Right cardiac atrium (tissue), 5 donors: Measurements from ENCODE around the gene NMT2. TPM values are rescaled to one million over a fixed set of nuclear protein-coding genes. Genes with fewer than 3 reads are reported as not detected.

Experiments used
- ATAC-seq, 2 donors: fragments of 200-7000 bp; cut with Tn5 transposase; one replicate each; pipeline versions ENCODE4 v1.8.0 to v1.9.1; 2020; ENCODE audit warnings: moderate library complexity in 2 of 2, mild to moderate bottlenecking in 1 of 2
- DNase-seq, 3 donors: peaks; one replicate each; pipeline ENCODE4 v3.0.0-alpha.2; 2020
- H3K27ac ChIP-seq: one replicate; pipeline ENCODE4 v1.5.1; 2013; ENCODE audit warnings: mild to moderate bottlenecking, low read length, control low read depth, moderate library complexity
- H3K27me3 ChIP-seq: one replicate; pipeline ENCODE4 v1.6.1; 2013; ENCODE audit not compliant: control insufficient read depth, insufficient read depth
- H3K4me1 ChIP-seq: one replicate; pipeline ENCODE4 v1.6.1; 2013; ENCODE audit warnings: low read length; ENCODE audit not compliant: control insufficient read depth, insufficient read depth
- H3K4me3 ChIP-seq: one replicate; pipeline ENCODE4 v1.5.1; 2013; ENCODE audit warnings: low read length, control low read depth
- H3K9me3 ChIP-seq: one replicate; pipeline ENCODE4 v1.6.1; 2013; ENCODE audit warnings: low read length; ENCODE audit not compliant: control insufficient read depth
- WGBS: extraction: QIAGEN DNeasy Blood & Tissue Kit; methylation state at CpG from one replicate; pipeline ENCODE4 v1.1.7; 2013; 5-methylcytosine and 5-hydroxymethylcytosine counted together
- intact Hi-C, 4 donors: fragments of 100-400 bp; cut with DNase I; formaldehyde crosslinking; loops; one replicate each; pipeline versions ENCODE4 v1.11.0 to v1.14.0; 2022 to 2023
- polyA plus RNA-seq: library from polyadenylated mRNA; stranded (reverse); fragments of 200-250 nt; gene quantifications from one replicate; pipeline ENCODE4 v1.2.3, GENCODE V29; 2013
- total RNA-seq, 4 donors: library from RNA; stranded (reverse); fragmentation: NEBNext Ultra II Directional; extraction: Animal tissue kit (Norgen Biotek cat#: 25700); gene quantifications; one replicate each; pipeline ENCODE4 v1.2.1, GENCODE V29; 2021
- donor health status: healthy with polysubstance abuse.
- donor health status: DM: no; HTN: yes; CAD: no.
- donor health status: DM: no; HTN: no; CAD: no.
- donor health status: DM: no; HTN: yes; CAD: no; lungs with severe emphysema.
- donor health status: DM: yes; HTN: yes; CAD: no.

NMT2 gene
- total and polyA plus RNA-seq, 5 donors, result 7.0 to 11.9 (median 10.6) TPM

DNA sequence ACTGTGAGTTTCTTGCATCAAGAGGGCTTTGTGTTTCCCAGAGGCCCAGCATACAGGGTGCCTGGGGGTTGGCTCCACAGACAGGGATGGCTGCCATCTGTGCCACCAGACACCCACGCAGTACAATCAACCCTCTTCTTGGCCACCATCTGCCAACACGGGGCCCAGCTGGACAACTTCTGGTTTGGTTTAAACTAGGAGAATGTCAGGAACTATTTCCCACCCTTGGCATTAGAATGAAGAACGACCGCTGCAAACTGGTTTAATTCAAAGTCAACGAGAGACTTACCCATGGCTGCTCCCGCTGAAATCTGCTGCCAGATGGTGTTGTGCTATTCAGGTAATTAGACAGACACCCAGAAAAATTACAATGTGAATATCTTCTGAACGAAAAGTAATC is 27.8 kb downstream of the NMT2 start:
- ATAC-seq (no peak), DNase-seq (no peak)
- Histone ChIP-seq H3K9me3 (no peaks in the 10 kb centered on the region), H3K27me3 (no peaks in the 10 kb centered on the region), H3K4me1 (no peaks in the 10 kb centered on the region), H3K27ac (no peak overlapping the region), H3K4me3 (no peak overlapping the region)
- intact Hi-C loops, result no loop called here
- 93% methylated on average over 7 of the region's 7 CpGs for WGBS

DNA sequence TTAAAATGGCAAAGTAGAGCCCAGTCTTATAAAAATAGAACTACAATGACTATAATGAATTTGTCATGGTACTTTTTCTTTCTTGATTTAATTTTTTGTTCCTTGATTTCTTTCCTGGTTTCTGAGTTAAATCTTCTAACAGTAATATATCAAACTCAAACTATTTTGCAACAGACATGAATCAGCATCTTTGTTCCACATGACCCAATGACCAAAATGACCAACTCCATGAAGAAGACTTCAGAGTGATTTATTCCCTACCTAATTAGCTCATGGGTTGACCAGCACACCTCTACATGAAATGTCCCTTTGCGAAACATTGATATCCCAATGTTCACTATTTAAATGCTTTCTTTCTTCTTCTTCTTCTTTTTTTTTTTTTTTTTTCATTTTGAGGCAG is 30.9 kb downstream of the NMT2 start:
- intact Hi-C loops, result no loop called here
- Histone ChIP-seq H3K27me3 (no peaks in the 10 kb centered on the region), H3K4me3 (no peak overlapping the region), H3K9me3 (no peaks in the 10 kb centered on the region), H3K27ac (no peak overlapping the region), H3K4me1 (no peaks in the 10 kb centered on the region)
- WGBS, result 98% methylated on average over 1 of the region's 1 CpG
- ATAC-seq (no peak), DNase-seq (no peak)

DNA sequence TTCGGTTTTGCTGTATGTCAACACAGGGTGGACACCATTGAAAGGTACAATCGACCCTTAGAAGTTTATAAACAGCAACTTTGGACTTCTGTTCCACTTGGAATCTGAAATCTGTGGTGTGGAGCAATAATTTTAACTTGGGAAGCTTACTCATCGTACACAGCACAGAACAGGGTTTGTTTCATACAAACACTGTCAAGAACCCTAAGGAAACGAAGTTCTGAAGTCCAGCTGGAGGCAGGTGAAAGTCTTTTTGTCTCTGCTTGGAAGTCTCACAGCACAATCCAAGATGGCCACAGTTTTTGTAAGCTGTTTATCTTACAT is 31.5 kb downstream of the NMT2 start:
- Histone ChIP-seq H3K9me3 (no peaks in the 10 kb centered on the region), H3K4me1 (no peaks in the 10 kb centered on the region), H3K27me3 (no peaks in the 10 kb centered on the region), H3K27ac (no peak overlapping the region), H3K4me3 (no peak overlapping the region)
- ATAC-seq (no peak), DNase-seq (no peak)
- intact Hi-C loops, result no loop called here
- 84% methylated on average over 4 of the region's 4 CpGs for WGBS

- H3K27ac ChIP-seq, result no peak overlapping the region
- no peak overlapping the region for H3K4me3 ChIP-seq
- DNase-seq (no peak), ATAC-seq (no peak)
- H3K27me3 ChIP-seq, result no peaks in the 10 kb centered on the region
- intact Hi-C loops, result no loop called here
- no peaks in the 10 kb centered on the region for H3K4me1 ChIP-seq
- WGBS, result 91% methylated on average over 11 of the region's 11 CpGs
- no peaks in the 10 kb centered on the region for H3K9me3 ChIP-seq
These were observed 32.1 kb downstream of the NMT2 start for GRCh38 chr10:15136129-15137035.

DNA sequence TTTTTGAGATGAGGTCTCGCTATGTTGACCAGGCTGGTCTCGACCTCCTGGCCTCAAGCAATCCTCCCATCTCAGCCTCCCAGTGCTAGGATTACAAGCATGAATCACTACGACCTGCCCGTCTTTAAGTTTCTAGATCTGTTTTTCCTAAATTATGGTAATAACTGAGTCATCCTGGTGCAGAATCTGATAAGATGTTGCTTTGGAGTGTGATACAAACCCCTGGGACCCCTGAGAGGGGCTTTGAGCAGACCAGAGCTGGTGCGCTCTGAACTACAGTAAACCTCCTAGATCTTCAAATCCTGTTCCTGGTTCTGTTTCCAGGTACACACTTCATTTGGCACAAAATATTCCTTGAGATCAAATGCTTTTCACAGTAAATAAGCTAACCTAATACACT is 37.2 kb downstream of the NMT2 start:
- intact Hi-C loops, result no loop called here
- Histone ChIP-seq H3K27ac (no peak overlapping the region), H3K4me1 (no peaks in the 10 kb centered on the region), H3K9me3 (no peaks in the 10 kb centered on the region), H3K4me3 (no peak overlapping the region), H3K27me3 (no peaks in the 10 kb centered on the region)
- no peak for DNase-seq
- no peak for ATAC-seq
- WGBS, result 98% methylated on average over 5 of the region's 5 CpGs

DNA sequence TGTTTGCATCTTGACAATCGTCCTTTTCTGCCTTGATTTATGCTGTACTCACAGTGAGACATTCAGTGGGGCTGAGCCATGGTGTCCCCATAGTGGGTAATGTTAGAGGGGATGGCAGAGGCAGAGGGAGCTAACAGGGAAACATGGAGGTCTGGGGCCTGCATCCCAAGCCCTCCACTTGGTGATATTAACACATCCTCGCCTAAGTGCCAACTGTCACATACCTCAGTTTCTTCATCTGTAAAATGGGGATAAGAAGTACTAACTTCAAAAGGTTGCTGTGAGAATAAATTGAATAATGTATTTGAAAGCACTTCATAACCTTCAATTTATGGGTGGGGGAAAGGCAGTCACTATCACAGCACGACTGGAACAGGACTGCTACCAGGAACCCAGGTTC is 43.6 kb downstream of the NMT2 start:
- ATAC-seq, result no peak
- 89% methylated on average over 3 of the region's 3 CpGs for WGBS
- intact Hi-C loops, result no loop called here

DNA sequence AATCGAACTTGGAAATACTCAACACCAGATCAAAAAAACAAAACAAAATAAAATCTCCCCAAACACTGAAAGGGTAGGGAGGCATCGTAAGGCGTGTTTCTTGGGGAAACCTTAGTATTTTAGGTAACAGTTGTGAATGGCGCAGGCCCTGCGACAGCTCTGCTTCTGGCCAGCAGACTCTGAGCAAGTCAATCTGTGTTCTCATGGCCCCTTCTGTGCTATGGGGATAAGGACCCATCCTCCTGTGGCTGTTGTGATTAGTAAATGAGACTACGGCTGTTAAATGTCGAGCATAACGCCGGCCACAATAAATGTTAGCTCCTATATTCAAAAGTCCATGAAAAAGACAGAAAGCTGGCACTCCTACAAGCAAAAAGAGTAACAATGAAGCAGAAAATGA is 44.3 kb downstream of the NMT2 start:
- DNase-seq, result no peak
- no peaks in the 10 kb centered on the region for H3K9me3 ChIP-seq
- intact Hi-C loops, result no loop called here
- H3K4me3 ChIP-seq, result no peak overlapping the region
- no peaks in the 10 kb centered on the region for H3K4me1 ChIP-seq
- H3K27me3 ChIP-seq, result no peaks in the 10 kb centered on the region
- ATAC-seq, result no peak
- 97% methylated on average over 9 of the region's 9 CpGs for WGBS
- no peak overlapping the region for H3K27ac ChIP-seq

More for the DNA sequence above, 43.6 kb downstream of the NMT2 start:
- no peaks in the 10 kb centered on the region for H3K9me3 ChIP-seq
- H3K4me1 ChIP-seq, result no peaks in the 10 kb centered on the region
- DNase-seq, result no peak
- H3K27me3 ChIP-seq, result no peaks in the 10 kb centered on the region
- no peak overlapping the region for H3K4me3 ChIP-seq
- no peak overlapping the region for H3K27ac ChIP-seq

DNA sequence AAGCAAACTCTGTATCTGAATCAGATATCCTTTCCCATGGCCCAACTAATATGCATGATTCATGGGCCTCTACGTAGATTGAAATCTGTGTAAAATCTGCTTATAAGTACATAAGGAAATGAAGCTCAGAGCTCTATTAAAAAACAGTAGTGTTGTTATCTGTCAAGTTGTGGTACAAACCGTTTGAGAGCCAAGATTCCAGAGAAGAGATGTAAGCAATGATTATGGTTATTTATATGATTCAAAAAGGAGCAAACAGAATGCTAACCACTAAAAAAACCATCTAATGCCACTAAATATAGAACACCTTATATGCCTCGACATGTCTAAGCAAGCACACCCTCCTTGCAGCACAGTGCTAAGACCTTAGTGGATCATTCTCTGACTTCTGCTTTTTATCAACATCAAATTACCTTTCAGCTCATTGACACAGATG is 44.7 kb downstream of the NMT2 start:
- intact Hi-C loops, result no loop called here
- Histone ChIP-seq H3K4me1 (no peaks in the 10 kb centered on the region), H3K27ac (no peak overlapping the region), H3K4me3 (no peak overlapping the region), H3K9me3 (no peaks in the 10 kb centered on the region), H3K27me3 (no peaks in the 10 kb centered on the region)
- no peak for ATAC-seq
- 56% methylated on average over 3 of the region's 3 CpGs for WGBS
- DNase-seq, result no peak

GRCh38 chr10:15122477-15123030 is 45.9 kb downstream of the NMT2 start:
- no peaks in the 10 kb centered on the region for H3K4me1 ChIP-seq
- intact Hi-C loops, result no loop called here

GRCh38 chr10:15121707-15122106 is 46.8 kb downstream of the NMT2 start:
- DNase-seq (no peak), ATAC-seq (no peak)
- Histone ChIP-seq H3K27ac (no peak overlapping the region), H3K27me3 (no peaks in the 10 kb centered on the region), H3K4me1 (no peaks in the 10 kb centered on the region), H3K9me3 (no peaks in the 10 kb centered on the region), H3K4me3 (no peak overlapping the region)
- WGBS, result 98% methylated on average over 1 of the region's 1 CpG
- intact Hi-C loops, result no loop called here

More at GRCh38 chr10:15122477-15123030, 45.9 kb downstream of the NMT2 start:
- DNase-seq, result no peak
- Histone ChIP-seq H3K27ac (no peak overlapping the region), H3K27me3 (no peaks in the 10 kb centered on the region), H3K9me3 (no peaks in the 10 kb centered on the region), H3K4me3 (no peak overlapping the region)
- 91% methylated on average over 9 of the region's 9 CpGs for WGBS
- ATAC-seq, result no peak

DNA sequence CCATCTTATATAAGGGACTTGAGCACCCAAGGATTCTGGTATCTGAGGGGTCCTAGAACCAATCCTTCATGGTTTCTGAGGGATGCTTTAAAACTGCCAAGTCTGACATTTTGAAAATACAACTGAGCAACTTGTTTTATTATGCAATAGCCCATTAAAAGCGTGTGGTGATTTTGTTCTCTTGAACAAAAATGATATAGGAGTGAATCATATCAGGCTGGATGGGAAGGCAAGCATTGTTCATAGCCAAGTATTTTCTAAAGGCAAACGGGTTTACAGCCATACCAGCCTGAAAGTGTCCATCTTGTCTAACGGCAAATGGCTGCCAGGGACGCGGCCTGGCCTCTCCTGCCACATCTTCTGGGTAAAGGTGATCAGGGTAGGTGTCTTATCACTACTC is 48.0 kb downstream of the NMT2 start:
- no peaks in the 10 kb centered on the region for H3K4me1 ChIP-seq
- 97% methylated on average over 5 of the region's 5 CpGs for WGBS
- intact Hi-C loops, result no loop called here

More for the DNA sequence above, 48.0 kb downstream of the NMT2 start:
- Histone ChIP-seq H3K27me3 (no peaks in the 10 kb centered on the region), H3K4me3 (no peak overlapping the region), H3K9me3 (no peaks in the 10 kb centered on the region), H3K27ac (no peak overlapping the region)
- DNase-seq (no peak), ATAC-seq (no peak)
